ENCODE measurements around the gene NKX2-3. TPM values are rescaled to one million over a fixed set of nuclear protein-coding genes. Genes with fewer than 3 reads are reported as not detected.
A peak's percentile ranks its signal among the peaks of the same experiment; 100 is the strongest.

The NKX2-3 gene
- total RNA-seq, 1 donor from 2014 or later: not detected

- no peak for DNase-seq (ENCODE audit: low read depth)
Measured at GRCh38 chr10:99537989-99538917, 5.5 kb downstream of the NKX2-3 start.

DNA sequence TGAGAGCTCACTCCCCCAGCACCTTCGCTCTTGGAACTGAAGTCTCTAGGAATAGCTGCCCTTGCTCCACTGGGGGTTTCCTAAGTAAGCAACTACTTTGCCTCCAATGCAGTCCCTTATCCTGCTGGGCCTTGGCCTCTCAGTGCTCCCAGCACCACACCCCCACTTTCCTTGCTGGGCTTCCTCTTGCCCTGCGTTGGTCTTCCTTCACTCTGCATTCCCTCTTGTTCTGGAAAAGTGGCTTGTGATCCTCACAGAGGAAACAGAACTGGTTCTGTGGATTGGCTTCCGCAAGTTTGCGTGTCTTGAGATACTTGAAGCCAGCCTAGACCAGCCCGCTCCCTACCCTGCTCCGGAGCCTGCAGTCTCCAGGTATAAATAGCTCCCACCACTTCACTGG lies 6.4 kb downstream of the NKX2-3 start:
- no peak for DNase-seq (ENCODE audit: low read depth)

DNA sequence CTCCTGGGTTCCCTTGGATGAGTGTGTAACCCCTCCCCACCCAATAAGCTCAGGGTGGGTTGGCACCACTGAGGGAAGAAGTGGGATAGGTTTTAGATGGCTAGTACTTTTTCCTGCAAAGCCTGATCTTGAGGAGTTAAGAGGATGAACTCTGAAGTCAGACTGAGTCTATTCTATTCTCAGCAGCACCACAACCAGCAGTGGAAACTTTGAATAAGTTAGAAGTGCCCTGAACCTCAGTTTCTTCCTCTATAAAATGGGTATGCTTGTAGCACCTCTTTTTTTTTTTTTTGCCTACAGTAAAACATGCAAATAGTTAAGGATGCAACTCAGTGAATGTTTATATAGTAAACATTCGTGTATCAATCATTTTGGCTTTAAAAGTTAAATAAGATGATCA lies 7.1 kb downstream of the NKX2-3 start:
- DNase-seq (ENCODE audit: low read depth): no peak

DNA sequence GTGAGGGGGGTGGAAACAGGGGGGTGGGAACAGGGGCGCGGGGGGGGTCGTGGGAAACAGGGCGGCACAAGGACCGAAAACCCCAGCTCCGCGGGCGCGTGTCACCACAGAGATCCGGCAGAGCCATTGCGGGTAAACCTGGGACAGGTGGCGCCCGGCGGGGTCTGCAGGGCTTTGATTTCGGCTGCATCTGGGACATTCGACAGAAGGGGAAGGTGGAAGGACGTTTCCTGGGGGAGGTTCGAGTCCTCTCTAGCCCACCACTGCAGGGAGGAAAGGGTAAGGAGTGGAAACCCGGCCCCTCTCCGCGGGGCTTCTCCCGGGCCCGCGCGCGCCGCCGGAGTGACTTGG lies 7.5 kb downstream of the NKX2-3 start:
- DNase-seq (ENCODE audit: low read depth): no peak

- DNase-seq (ENCODE audit: low read depth): no peak
Measured at GRCh38 chr10:99540657-99541531, 8.2 kb downstream of the NKX2-3 start.

- no peak for DNase-seq (ENCODE audit: low read depth)
Measured at GRCh38 chr10:99544322-99544721, 11.6 kb downstream of the NKX2-3 start.

GRCh38 chr10:99548041-99548530 lies 15.3 kb downstream of the NKX2-3 start:
- DNase-seq (ENCODE audit: low read depth): no peak

DNA sequence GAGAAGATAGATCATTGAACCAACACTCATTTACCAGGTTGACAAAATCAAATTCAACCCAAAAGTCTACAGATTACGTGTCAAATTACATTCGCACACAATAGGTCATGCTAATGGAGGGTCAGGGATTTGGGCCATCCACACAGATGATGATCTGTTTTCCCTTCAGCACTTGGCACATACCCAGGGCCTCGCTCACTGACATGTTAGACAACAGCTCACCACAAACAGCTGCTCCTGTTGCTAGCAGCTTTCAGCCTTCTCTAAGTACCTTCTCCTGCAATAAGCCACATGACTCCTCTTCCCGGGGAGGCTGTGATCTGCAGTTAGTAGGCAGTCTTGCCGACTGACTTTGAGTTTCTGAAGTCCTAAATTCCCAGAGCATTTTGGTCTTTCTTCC lies 18.4 kb downstream of the NKX2-3 start:
- no peak for DNase-seq (ENCODE audit: low read depth)

GRCh38 chr10:99551616-99552015 lies 18.9 kb downstream of the NKX2-3 start:
- no peak for DNase-seq (ENCODE audit: low read depth)

DNA sequence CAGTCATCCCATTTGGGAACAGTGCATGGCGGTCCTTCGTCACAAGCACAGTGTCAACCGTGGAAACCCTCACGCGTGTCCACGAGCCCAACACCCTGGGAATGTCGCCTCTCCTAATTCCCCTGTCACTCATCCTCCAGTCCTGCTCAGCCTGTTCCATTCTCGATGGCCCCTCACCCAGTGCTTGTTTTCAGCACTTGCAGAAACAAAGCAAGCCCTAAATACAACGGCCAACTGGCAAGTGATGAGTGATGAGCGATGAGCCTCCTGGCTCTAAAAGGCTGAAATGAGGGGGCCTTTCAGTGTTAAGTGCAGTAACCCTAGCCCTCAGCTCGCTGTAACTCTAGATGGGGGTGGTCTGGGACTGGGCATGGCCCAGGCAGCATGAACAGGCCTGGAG lies 22.6 kb downstream of the NKX2-3 start:
- DNase-seq (ENCODE audit: low read depth): no peak

DNA sequence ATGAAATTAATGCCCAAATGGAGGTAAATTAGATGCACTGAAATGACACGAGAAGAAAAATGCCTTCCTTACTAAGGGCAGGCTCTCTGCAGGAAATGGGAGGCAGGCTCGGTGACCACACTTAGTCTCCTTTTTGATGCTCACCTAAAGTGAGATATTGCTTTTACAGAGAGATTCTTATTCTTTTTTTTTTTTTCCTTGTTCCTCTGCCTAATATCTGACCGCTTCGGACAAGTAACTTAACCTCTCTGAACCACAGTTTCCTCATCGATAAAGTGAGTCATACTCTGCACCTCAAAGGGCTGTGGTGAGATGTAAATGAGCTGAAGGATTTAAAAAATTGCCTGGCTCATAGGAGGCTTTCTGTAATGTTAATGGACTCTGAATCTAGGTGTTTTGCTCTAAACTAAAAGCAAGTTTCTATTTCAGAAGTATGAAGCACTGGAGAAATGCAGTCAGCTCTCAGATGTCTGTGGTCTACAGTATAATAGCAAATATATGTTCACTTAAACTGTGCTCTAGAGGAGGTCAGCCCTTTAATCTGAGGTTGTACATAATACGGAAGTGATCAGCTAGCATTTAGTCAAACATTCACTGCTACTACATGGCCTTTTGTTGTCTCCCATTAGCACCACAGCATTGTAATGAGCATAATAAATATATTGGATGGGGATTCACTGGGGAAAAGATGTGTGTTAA lies 23.2 kb downstream of the NKX2-3 start:
- DNase-seq (ENCODE audit: low read depth): peak; percentile 6

DNA sequence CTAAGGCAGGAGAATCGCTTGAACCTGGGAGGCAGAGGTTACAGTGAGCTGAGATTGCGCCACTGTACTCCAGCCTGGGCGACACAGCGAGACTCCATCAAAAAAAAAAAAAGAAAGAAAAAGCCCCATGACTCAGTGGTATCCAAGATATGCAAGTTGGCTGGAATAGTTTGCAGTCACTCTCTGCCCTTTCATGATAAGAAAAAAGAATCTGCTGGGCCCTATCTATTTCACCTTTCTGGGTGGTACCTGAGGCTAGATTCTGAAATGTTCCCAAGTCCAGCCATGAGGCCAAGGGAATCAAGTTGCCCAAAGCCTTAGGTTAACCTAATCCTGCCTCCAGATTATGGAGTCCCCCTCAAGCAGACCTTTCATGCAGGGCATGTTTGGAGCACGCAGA lies 24.3 kb downstream of the NKX2-3 start:
- no peak for DNase-seq (ENCODE audit: low read depth)

DNA sequence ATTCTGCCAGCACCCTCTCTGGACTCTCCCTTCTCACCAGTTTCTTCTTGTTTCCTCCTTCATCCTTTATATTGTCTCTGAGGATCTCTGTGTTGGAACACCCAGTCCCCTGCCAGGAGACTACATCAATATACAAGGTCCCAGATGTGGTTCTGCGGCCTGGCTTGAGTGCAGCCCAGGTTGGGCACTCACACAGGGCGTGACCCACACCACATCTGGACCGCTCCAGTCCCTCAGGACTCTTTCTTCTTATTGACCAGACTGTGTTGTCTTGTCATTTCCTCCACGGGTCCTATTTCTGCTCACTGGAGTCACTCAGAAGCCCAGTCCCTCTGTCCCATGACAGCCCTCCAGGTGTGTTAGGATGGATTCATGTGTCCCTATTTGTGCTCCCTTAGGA lies 26.0 kb downstream of the NKX2-3 start:
- DNase-seq (ENCODE audit: low read depth): no peak

DNA sequence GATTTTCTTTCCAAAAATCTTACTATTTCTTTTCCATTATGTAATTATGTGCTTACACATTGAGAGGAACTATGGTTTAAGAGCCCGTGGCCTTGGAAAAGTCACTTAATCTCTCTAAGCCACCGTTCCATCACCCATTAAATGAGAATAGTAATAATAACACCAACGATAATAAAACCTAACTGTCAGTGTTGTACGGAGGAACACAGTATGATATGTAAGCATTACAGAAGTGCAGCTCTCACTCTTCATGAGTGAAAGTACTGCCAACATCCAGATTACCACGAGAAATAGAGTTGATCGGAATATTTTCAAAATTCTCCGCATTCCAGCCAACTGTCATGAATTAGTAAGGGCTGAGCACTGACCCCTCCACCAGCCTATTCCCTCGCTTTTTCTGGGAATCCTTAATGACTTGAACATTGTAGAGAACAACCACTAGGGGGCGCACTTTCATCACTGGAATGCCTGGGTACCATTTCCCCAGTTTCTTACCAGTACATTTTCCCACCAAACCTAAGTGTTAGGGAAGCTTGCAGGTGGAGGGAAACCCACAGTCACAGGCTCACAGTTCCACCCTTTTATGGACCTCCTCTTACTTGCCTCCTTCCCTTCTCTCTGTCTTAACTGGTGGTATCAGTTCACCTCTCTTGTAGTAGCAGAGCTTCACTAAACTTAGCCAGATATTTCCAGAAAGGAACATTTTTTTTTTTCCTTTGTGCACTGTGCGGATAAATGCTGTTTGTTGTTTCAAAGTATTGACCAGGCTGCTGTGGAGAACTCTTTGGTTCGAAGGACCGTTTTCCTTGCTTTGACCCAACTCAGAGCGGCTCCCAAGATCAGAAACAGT lies 27.8 kb downstream of the NKX2-3 start:
- peak; percentile 30 for DNase-seq (ENCODE audit: low read depth)

DNA sequence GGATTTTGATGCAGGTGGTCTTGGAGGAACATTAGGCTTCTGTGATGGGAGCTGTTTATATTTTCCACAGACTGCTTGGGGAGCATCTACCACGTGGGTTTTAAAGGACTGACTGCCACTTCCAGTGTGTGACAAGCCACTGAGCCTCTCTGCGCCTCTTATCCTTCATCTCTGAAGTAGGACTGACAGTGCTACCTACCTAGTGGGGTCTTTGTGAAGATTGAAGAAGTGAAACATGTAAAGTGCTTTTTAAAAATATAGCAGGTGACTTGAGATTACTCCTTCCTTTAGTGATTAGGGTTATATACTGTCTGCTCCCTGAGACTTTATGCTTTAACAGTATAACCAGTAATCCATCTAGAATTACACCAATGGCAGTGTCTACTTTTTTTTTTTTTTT lies 29.9 kb downstream of the NKX2-3 start:
- no peak for DNase-seq (ENCODE audit: low read depth)

- DNase-seq (ENCODE audit: low read depth): no peak
Measured at GRCh38 chr10:99564361-99564760, 31.6 kb downstream of the NKX2-3 start.

DNA sequence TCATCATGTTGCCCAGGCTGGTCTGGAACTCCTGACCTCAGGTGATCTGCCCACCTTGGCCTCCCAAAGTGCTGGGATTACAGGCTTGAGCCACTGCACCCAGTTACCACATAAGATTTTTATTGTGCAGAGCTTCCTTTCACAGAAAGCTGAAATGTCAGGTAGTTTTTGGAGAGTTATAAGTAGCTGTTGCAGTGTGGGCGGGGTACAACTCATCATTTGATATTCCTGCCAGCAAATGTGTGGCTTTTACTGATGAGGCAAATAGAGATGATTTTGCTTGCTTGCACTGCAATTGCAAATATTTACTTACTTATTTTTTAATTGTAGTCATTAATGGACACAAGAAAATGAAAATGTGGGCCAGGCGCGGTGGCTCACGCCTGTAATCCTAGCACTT lies 32.4 kb downstream of the NKX2-3 start:
- no peak for DNase-seq (ENCODE audit: low read depth)

GRCh38 chr10:99569253-99569939 lies 36.7 kb downstream of the NKX2-3 start:
- DNase-seq (ENCODE audit: low read depth): no peak

- no peak for DNase-seq (ENCODE audit: low read depth)
Measured at GRCh38 chr10:99569961-99570360, 37.2 kb downstream of the NKX2-3 start.

- no peak for DNase-seq (ENCODE audit: low read depth)
Measured at GRCh38 chr10:99571816-99572215, 39.1 kb downstream of the NKX2-3 start.

- no peak for DNase-seq (ENCODE audit: low read depth)
Measured at GRCh38 chr10:99573790-99574189, 41.0 kb downstream of the NKX2-3 start.
